H1 (cell line): Measurements from ENCODE around the gene ARMC12. TPM values are rescaled to one million over a fixed set of nuclear protein-coding genes. Genes with fewer than 3 reads are reported as not detected.

ENCODE experiments used
- CTCF ChIA-PET: fragments of 300-600 bp; sonication (Branson Sonifier 250); formaldehyde crosslinking; loops from one replicate; lab custom pipeline; 2021; ENCODE audit not compliant: partially characterized antibody; lab: Charles Lee
- POLR2A ChIA-PET: fragments of 300-600 bp; sonication (Branson Sonifier 250); formaldehyde crosslinking; loops from one replicate; lab custom pipeline; 2021; ENCODE audit warnings: inconsistent platforms; ENCODE audit not compliant: partially characterized antibody; lab: Charles Lee
- DNase-seq, 2 experiments: peaks; one replicate each; pipeline versions ENCODE4 v3.0.0 to v3.0.0-alpha.2; 2010 to 2022; ENCODE audit warnings: low spot score in 2 of 2, low read depth in 1 of 2, mixed read lengths in 1 of 2
- FAIRE-seq: peaks from 2 replicates; lab custom pipeline; 2011; peaks lifted over from hg19 to GRCh38; lab: Jason Lieb, UNC
- H2AFZ ChIP-seq: 2 replicates; pipeline ENCODE4 v1.8.1; 2012; ENCODE audit warnings: low read length, inconsistent platforms
- H2AK5ac ChIP-seq: 2 replicates; pipeline ENCODE4 v1.6.1; 2013; ENCODE audit warnings: low read depth, low read length
- H2BK120ac ChIP-seq: replicated peaks from 2 replicates; pipeline ENCODE3; 2013; ENCODE audit warnings: low read depth, low read length, inconsistent platforms
- H2BK12ac ChIP-seq: 2 replicates; pipeline ENCODE4 v1.6.1; 2013; ENCODE audit warnings: low read depth, low read length
- H2BK15ac ChIP-seq: 2 replicates; pipeline ENCODE4 v1.6.1; 2013; ENCODE audit warnings: low read length
- H2BK20ac ChIP-seq: 2 replicates; pipeline ENCODE4 v1.6.1; 2013; ENCODE audit warnings: low read length
- H2BK5ac ChIP-seq: 2 replicates; pipeline ENCODE4 v1.6.1; 2013; ENCODE audit warnings: low read depth, low read length
- H3K14ac ChIP-seq: 2 replicates; pipeline ENCODE4 v1.6.1; 2013; ENCODE audit warnings: inconsistent platforms; ENCODE audit not compliant: insufficient read length
- H3K18ac ChIP-seq: 2 replicates; pipeline ENCODE4 v1.6.1; 2013; ENCODE audit warnings: low read length; ENCODE audit errors: extremely low read depth
- H3K23ac ChIP-seq: 2 replicates; pipeline ENCODE4 v1.6.1; 2013; ENCODE audit warnings: inconsistent platforms; ENCODE audit not compliant: insufficient read length
- H3K23me2 ChIP-seq: 2 replicates; pipeline ENCODE4 v1.6.1; 2013; ENCODE audit warnings: low read depth, low read length
- H3K27ac ChIP-seq: 2 replicates; pipeline ENCODE4 v1.6.1; 2011; ENCODE audit warnings: low read depth, low read length, inconsistent platforms
- H3K27me3 ChIP-seq, 4 experiments: replicated peaks in 1 of 4; 1 replicate in 1 of 4; 2 replicates in 3 of 4; pipeline versions ENCODE4 v1.6.1 to v1.8.1; 2011 to 2013; ENCODE audit warnings: low read length in 3 of 4, mild to moderate bottlenecking in 3 of 4, inconsistent platforms in 2 of 4, mixed read lengths in 2 of 4, moderate library complexity in 1 of 4; ENCODE audit not compliant: control insufficient read depth in 3 of 4, insufficient read depth in 3 of 4; ENCODE audit errors: extremely low read depth in 1 of 4
- H3K36me3 ChIP-seq, 4 experiments: 2 replicates each; pipeline versions ENCODE4 v1.6.1 to v1.8.1; 2011 to 2013; ENCODE audit warnings: mild to moderate bottlenecking in 4 of 4, low read length in 3 of 4, moderate library complexity in 2 of 4, control low read depth in 1 of 4, inconsistent platforms in 1 of 4; ENCODE audit not compliant: insufficient read depth in 4 of 4, control insufficient read depth in 2 of 4
- H3K4ac ChIP-seq: replicated peaks from 2 replicates; pipeline ENCODE3; 2013; ENCODE audit warnings: low read length, low read depth, mixed read lengths, inconsistent platforms; ENCODE audit not compliant: insufficient read length
- H3K4me1 ChIP-seq, 4 experiments: replicated peaks in 1 of 4; 1 replicate in 1 of 4; 2 replicates in 3 of 4; pipeline versions ENCODE4 v1.6.1 to v1.8.1; 2011 to 2013; ENCODE audit warnings: low read length in 3 of 4, inconsistent platforms in 2 of 4, mixed read lengths in 1 of 4; ENCODE audit not compliant: insufficient read depth in 4 of 4, control insufficient read depth in 3 of 4
- H3K4me2 ChIP-seq, 2 experiments: 2 replicates each; pipeline versions ENCODE4 v1.6.1 to v1.8.1; 2011 to 2013; ENCODE audit warnings: low read depth in 2 of 2, low read length in 2 of 2, control low read depth in 1 of 2, inconsistent platforms in 1 of 2, mild to moderate bottlenecking in 1 of 2; ENCODE audit not compliant: insufficient read depth in 1 of 2
- H3K4me3 ChIP-seq, 4 experiments: fragments of 200-600, 300-600 bp in 1 of 4; sonication (generic), shearing (Covaris generic), sonication (Bioruptor Twin) in 1 of 4; 2 replicates each; pipeline versions ENCODE4 v1.5.1 to v1.8.1; 2011 to 2016; ENCODE audit warnings: low read length in 4 of 4, low read depth in 3 of 4, control low read depth in 2 of 4, inconsistent platforms in 2 of 4, mild to moderate bottlenecking in 2 of 4, mixed read lengths in 1 of 4, moderate library complexity in 1 of 4; ENCODE audit not compliant: insufficient read depth in 2 of 4; ENCODE audit errors: extremely low read depth in 1 of 4
- H3K56ac ChIP-seq: replicated peaks from 2 replicates; pipeline ENCODE3; 2013; ENCODE audit warnings: low read depth, mild to moderate bottlenecking, mixed read lengths, low read length, inconsistent platforms; ENCODE audit not compliant: insufficient read length
- H3K79me1 ChIP-seq: 2 replicates; pipeline ENCODE4 v1.6.1; 2013; ENCODE audit warnings: low read depth, low read length, control low read depth
- H3K79me2 ChIP-seq, 2 experiments: 2 replicates each; pipeline versions ENCODE4 v1.6.1 to v1.8.1; 2012 to 2013; ENCODE audit warnings: low read length in 2 of 2, mild to moderate bottlenecking in 2 of 2, inconsistent platforms in 1 of 2; ENCODE audit not compliant: insufficient read depth in 2 of 2, control insufficient read depth in 1 of 2
- H3K9ac ChIP-seq, 4 experiments: replicated peaks in 1 of 4; 1 replicate in 1 of 4; 2 replicates in 3 of 4; pipeline versions ENCODE4 v1.6.1 to v1.8.1; 2011 to 2013; ENCODE audit warnings: low read depth in 3 of 4, low read length in 3 of 4, control low read depth in 2 of 4, mild to moderate bottlenecking in 2 of 4, moderate library complexity in 2 of 4, inconsistent platforms in 1 of 4; ENCODE audit errors: extremely low read depth in 1 of 4
- H3K9me3 ChIP-seq, 2 experiments: 2 replicates each; pipeline versions ENCODE4 v1.6.1 to v1.8.1; 2012 to 2013; ENCODE audit warnings: mild to moderate bottlenecking in 2 of 2, moderate library complexity in 2 of 2, control low read depth in 1 of 2, inconsistent platforms in 1 of 2, low read depth in 1 of 2, low read length in 1 of 2, mixed read lengths in 1 of 2; ENCODE audit not compliant: insufficient read depth in 2 of 2
- H4K20me1 ChIP-seq, 2 experiments: replicated peaks in 1 of 2; 2 replicates each; pipeline versions ENCODE3 to v1.8.1; 2011 to 2013; ENCODE audit warnings: inconsistent platforms in 2 of 2, low read length in 2 of 2, mild to moderate bottlenecking in 1 of 2; ENCODE audit not compliant: insufficient read depth in 2 of 2, control insufficient read depth in 1 of 2
- H4K5ac ChIP-seq: 2 replicates; pipeline ENCODE4 v1.6.1; 2013; ENCODE audit warnings: low read length, low read depth, mixed read lengths, inconsistent platforms; ENCODE audit not compliant: insufficient read length
- H4K8ac ChIP-seq: 2 replicates; pipeline ENCODE4 v1.8.0; 2013; ENCODE audit warnings: mild to moderate bottlenecking, moderate library complexity, low read length, inconsistent platforms; ENCODE audit not compliant: insufficient read depth; ENCODE audit errors: extremely low read depth
- H4K91ac ChIP-seq: replicated peaks from 2 replicates; pipeline ENCODE3; 2013; ENCODE audit warnings: low read length, mixed read lengths, inconsistent platforms; ENCODE audit not compliant: insufficient read length
- GABPA ChIP-seq: IDR thresholded peaks from 2 replicates; pipeline ENCODE4 v1.6.1; 2011; ENCODE audit warnings: mild to moderate bottlenecking, low read length, moderate library complexity, borderline replicate concordance; ENCODE audit not compliant: insufficient read depth
- RFX5 ChIP-seq: IDR thresholded peaks from 2 replicates; pipeline ENCODE4 v1.6.1; 2011; ENCODE audit warnings: low read depth, low read length, improper control_type of control experiment, borderline replicate concordance
- TBP ChIP-seq: IDR thresholded peaks from 2 replicates; pipeline ENCODE4 v1.6.1; 2011; ENCODE audit warnings: low read depth, low read length, improper control_type of control experiment
- polyA plus RNA-seq, 7 experiments: library from polyadenylated mRNA; depleted of rRNA in 3 of 7; stranded (reverse) in 5 of 7; unstranded in 2 of 7; fragments of >200 nt in 5 of 7; fragments of 200-250 nt in 2 of 7; gene quantifications; 1 replicate in 5 of 7; 2 replicates in 1 of 7; 4 replicates in 1 of 7; pipeline versions ENCODE4 v1.2.1 to v1.2.3, GENCODE V29; 2011 to 2013; ENCODE audit warnings: missing spikeins in 2 of 7, mixed read lengths in 2 of 7
- total RNA-seq: library from RNA; stranded (reverse); fragmentation: NEBNext Ultra II Directional; extraction: Animal tissue kit (Norgen Biotek cat#: 25700); gene quantifications from 2 replicates; pipeline ENCODE4 v1.2.1, GENCODE V29; 2021
- TF ChIP-seq, protein P1 (sequence below): IDR thresholded peaks from 2 replicates; pipeline ENCODE4 v1.6.1; 2011; ENCODE audit warnings: low read length, improper control_type of control experiment

ARMC12 gene
- total and polyA plus RNA-seq, 2 of the 8 experiments (the other 6 are each of a cell fraction or from before 2014, with no cell fraction given) = 0.86 to 3.7 TPM

DNA sequence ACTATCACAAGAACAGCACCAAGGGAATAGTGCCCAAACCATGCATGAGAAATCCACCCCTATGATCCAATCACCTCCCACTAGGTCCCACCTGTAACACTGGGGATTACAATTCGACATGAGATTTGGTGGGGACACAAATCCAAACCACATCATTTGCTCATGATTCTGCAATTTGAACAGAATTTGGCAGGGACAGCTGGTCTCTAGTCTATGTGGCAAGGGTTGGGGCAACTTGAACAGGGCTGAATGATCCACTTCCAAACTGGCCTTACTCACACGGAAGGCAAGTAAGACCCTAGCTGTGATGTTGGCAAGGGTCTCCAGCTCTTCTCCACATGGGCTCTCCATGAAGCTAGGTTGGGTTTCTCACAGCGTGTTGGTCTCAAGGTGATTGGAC lies 38.0 kb upstream of the ARMC12 start (continued):
- TF ChIP-seq RFX5 = no peak

GRCh38 chr6:35703554-35703953 lies 33.3 kb upstream of the ARMC12 start:
- H3K4me3 ChIP-seq = no peak overlapping the region
- H3K9me3 ChIP-seq = peaks cover 3 to 4% of the 10 kb centered on the region in 2 experiments; a peak in 2 of 4 replicates
- H4K20me1 ChIP-seq = no peaks in the 10 kb centered on the region
- H3K23ac ChIP-seq = no peak overlapping the region
- no peak overlapping the region for H4K5ac ChIP-seq
- no peaks in the 10 kb centered on the region for H3K36me3 ChIP-seq
- H3K56ac ChIP-seq = no peak overlapping the region
- ChIA-PET POLR2A (no interaction called here), CTCF (interaction anchor here (1.1 to 1.3 kb wide), 2 partner anchors 9 to 12 kb away, joined by 3 read pairs; no protein-coding TSS in a partner anchor)
- H3K23me2 ChIP-seq = no peaks in the 10 kb centered on the region
- FAIRE-seq = no peak
- no peak overlapping the region for H3K14ac ChIP-seq
- H2BK15ac ChIP-seq = no peak overlapping the region
- no peak overlapping the region for H2BK20ac ChIP-seq
- H3K4me1 ChIP-seq = no peaks in the 10 kb centered on the region
- H2BK12ac ChIP-seq = no peak overlapping the region
- no peaks in the 10 kb centered on the region for H3K79me2 ChIP-seq
- H2BK5ac ChIP-seq = no peak overlapping the region
- H4K91ac ChIP-seq = no peak overlapping the region
- H3K18ac ChIP-seq = no peak overlapping the region
- H3K4me2 ChIP-seq = no peak overlapping the region
- H3K27ac ChIP-seq = no peak overlapping the region
- H4K8ac ChIP-seq = no peak overlapping the region
- H2BK120ac ChIP-seq = no peak overlapping the region
- H3K9ac ChIP-seq = no peak overlapping the region
- peak overlapping the region; percentile 87; the same call in 1 of the 2 replicates for H2AFZ ChIP-seq
- DNase-seq = no peak
- no peak overlapping the region for H3K4ac ChIP-seq
- TF ChIP-seq, protein P1, sequence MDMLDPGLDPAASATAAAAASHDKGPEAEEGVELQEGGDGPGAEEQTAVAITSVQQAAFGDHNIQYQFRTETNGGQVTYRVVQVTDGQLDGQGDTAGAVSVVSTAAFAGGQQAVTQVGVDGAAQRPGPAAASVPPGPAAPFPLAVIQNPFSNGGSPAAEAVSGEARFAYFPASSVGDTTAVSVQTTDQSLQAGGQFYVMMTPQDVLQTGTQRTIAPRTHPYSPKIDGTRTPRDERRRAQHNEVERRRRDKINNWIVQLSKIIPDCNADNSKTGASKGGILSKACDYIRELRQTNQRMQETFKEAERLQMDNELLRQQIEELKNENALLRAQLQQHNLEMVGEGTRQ = peak; percentile 59
- no peak for TF ChIP-seq GABPA
- no peak for TF ChIP-seq TBP
- no peak overlapping the region for H2AK5ac ChIP-seq
- H3K27me3 ChIP-seq = no peaks in the 10 kb centered on the region
- no peaks in the 10 kb centered on the region for H3K79me1 ChIP-seq
